Duodenal mucosa (tissue), 2 donors: Measurements from ENCODE around the gene DIAPH2.
"Not testable (repeated sequence)": the region's sequence is repeated elsewhere in the genome, so short reads cannot be mapped to it uniquely, and the experiment has no call there.

Source experiments
- H3K27ac ChIP-seq: one replicate; pipeline ENCODE4 v1.7.0; 2013; ENCODE audit warnings: low read depth, low read length
- H3K27me3 ChIP-seq, 2 donors: one replicate each; pipeline ENCODE4 v1.7.0; 2013; ENCODE audit warnings: low read length in 2 of 2, control low read depth in 1 of 2; ENCODE audit not compliant: insufficient read depth in 2 of 2, control insufficient read depth in 1 of 2
- H3K36me3 ChIP-seq, 2 donors: one replicate each; pipeline ENCODE4 v1.7.0; 2013; ENCODE audit warnings: low read length in 2 of 2, control low read depth in 1 of 2; ENCODE audit not compliant: insufficient read depth in 2 of 2, control insufficient read depth in 1 of 2
- H3K4me1 ChIP-seq, 2 donors: one replicate each; pipeline ENCODE4 v1.7.0; 2013; ENCODE audit warnings: low read length in 2 of 2, control low read depth in 1 of 2; ENCODE audit not compliant: insufficient read depth in 2 of 2, control insufficient read depth in 1 of 2
- H3K4me3 ChIP-seq, 2 donors: one replicate each; pipeline ENCODE4 v1.7.0; 2013; ENCODE audit warnings: low read length in 2 of 2, low read depth in 1 of 2
- H3K9ac ChIP-seq, 2 donors: one replicate each; pipeline ENCODE4 v1.7.0; 2013; ENCODE audit warnings: low read length in 2 of 2, low read depth in 1 of 2
- H3K9me3 ChIP-seq, 2 donors: one replicate each; pipeline ENCODE4 v1.7.0; 2013; ENCODE audit warnings: low read length in 2 of 2, control low read depth in 1 of 2; ENCODE audit not compliant: control insufficient read depth in 1 of 2

Gene DIAPH2

GRCh38 chrX:97401154-97401553 is 716.5 kb downstream of the DIAPH2 start:
- Histone ChIP-seq H3K36me3 (no peaks in the 10 kb centered on the region), H3K9ac (no peak overlapping the region), H3K4me3 (no peak overlapping the region), H3K27me3 (no peaks in the 10 kb centered on the region), H3K27ac (no peak overlapping the region), H3K4me1 (no peaks in the 10 kb centered on the region), H3K9me3 (no peaks in the 10 kb centered on the region)

DNA sequence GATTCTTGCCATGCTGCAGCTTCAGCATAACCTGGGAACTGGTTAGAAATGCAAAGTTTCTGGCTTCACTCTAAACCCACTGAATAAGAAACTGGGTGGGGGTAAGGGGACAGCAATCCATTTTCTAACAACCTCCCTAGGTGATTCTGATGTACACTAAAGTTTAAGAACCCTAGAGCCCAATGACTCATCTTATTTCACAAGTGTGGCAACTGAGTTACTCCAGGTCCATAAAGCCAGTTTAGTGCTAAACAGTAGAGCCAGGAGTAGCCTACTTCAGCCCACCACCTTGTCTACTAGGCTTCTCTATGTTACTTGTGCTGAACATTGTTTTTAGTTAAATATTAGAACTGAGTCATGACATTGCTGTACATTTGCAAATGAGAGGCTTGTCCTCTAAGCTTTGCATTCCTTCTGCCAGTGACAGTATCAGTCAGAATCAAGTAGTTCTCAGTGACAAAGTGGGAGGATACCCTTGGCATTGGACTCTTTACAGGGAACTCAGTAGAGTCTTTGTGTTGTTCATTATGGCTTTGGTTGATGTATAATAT is 717.0 kb downstream of the DIAPH2 start:
- H3K27me3 ChIP-seq, result no peaks in the 10 kb centered on the region
- H3K9ac ChIP-seq, result no peak overlapping the region
- H3K4me3 ChIP-seq, result no peak overlapping the region
- H3K9me3 ChIP-seq, result no peaks in the 10 kb centered on the region
- no peak overlapping the region for H3K27ac ChIP-seq
- H3K36me3 ChIP-seq, result no peaks in the 10 kb centered on the region
- H3K4me1 ChIP-seq, result no peaks in the 10 kb centered on the region

GRCh38 chrX:97402333-97402732 is 717.7 kb downstream of the DIAPH2 start:
- no peak overlapping the region for H3K9ac ChIP-seq
- no peaks in the 10 kb centered on the region for H3K9me3 ChIP-seq
- no peak overlapping the region for H3K4me3 ChIP-seq
- H3K36me3 ChIP-seq, result no peaks in the 10 kb centered on the region
- H3K4me1 ChIP-seq, result no peaks in the 10 kb centered on the region
- H3K27me3 ChIP-seq, result no peaks in the 10 kb centered on the region
- no peak overlapping the region for H3K27ac ChIP-seq

GRCh38 chrX:97402903-97403302 is 718.3 kb downstream of the DIAPH2 start:
- Histone ChIP-seq H3K27ac (no peak overlapping the region), H3K36me3 (no peaks in the 10 kb centered on the region), H3K27me3 (no peaks in the 10 kb centered on the region), H3K4me3 (no peak overlapping the region), H3K4me1 (no peaks in the 10 kb centered on the region), H3K9me3 (no peaks in the 10 kb centered on the region), H3K9ac (no peak overlapping the region)

DNA sequence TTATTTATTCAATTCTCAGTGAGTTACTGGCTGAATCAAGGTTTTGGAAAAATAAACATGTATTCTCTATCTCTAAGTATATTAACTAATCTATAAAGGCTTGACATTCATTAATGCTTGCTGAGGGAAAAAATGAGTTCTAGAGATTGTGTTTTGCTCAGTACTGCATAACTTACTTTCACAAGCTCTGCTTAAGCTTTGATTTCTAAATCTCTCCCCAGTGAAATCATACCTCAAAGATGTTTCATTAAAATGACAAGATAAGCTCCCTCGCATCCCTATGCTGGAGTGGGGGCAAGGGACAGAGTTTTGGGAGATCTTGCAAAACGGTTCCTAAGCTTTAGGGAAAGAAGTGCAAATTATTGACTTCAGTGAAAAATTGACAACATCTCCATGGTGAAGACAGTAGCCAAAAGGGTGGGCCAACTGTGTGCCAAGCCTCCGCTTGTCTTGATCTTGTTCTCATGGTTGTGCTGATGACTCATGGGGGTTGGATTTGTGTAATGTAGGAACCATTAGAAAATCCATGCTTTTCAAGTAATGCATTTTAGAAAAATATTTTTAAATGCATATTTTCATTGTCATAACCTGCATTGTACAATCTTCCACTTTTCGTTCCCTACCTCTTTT is 720.5 kb downstream of the DIAPH2 start:
- no peaks in the 10 kb centered on the region for H3K27me3 ChIP-seq
- H3K4me1 ChIP-seq, result no peaks in the 10 kb centered on the region
- no peak overlapping the region for H3K27ac ChIP-seq
- H3K4me3 ChIP-seq, result no peak overlapping the region
- H3K9me3 ChIP-seq, result no peaks in the 10 kb centered on the region
- H3K36me3 ChIP-seq, result no peaks in the 10 kb centered on the region
- H3K9ac ChIP-seq, result no peak overlapping the region

DNA sequence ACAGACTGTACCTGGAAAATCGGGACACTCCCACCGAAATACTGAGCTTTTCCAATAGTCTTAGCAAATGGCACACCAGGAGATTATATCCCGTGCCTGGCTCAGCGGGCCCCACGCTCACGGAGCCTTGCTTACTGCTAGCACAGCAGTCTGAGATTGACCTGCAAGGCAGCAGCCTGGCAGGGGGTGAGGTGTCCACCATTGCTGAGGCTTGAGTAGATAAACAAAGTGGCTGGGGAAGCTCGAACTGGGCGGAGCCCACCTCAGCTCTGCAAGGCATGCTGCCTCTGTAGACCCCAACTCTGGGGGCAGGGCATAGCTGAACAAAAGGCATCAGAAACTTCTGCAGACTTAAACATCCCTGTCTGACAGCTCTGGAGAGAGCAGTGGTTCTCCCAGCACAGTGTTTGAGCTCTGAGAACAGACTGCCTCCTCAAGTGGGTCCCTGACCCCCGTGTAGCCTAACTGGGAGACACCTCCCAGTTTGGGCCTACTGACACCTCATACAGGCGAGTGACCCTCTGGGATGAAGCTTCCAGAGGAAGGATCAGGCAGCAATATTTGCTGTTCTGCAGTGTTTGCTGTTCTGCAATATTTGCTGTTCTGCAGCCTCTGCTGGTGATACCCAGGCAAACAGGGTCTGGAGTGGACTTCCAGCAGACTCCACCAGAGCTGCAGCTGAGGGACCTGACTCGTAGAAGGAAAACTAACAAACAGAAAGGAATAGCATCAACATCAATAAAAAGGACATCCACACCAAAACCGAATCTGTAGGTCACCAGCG is 725.2 kb downstream of the DIAPH2 start:
- not testable (repeated sequence) for H3K9ac ChIP-seq, H3K4me3 ChIP-seq, H3K9me3 ChIP-seq, H3K27ac ChIP-seq, H3K36me3 ChIP-seq, H3K4me1 ChIP-seq, H3K27me3 ChIP-seq

GRCh38 chrX:97416461-97416860 is 731.8 kb downstream of the DIAPH2 start:
- Histone ChIP-seq H3K27ac (no peak overlapping the region), H3K4me1 (no peaks in the 10 kb centered on the region), H3K9ac (no peak overlapping the region), H3K4me3 (no peak overlapping the region), H3K36me3 (no peaks in the 10 kb centered on the region), H3K27me3 (no peaks in the 10 kb centered on the region), H3K9me3 (no peaks in the 10 kb centered on the region)

- H3K9me3 ChIP-seq, result no peaks in the 10 kb centered on the region
- H3K27me3 ChIP-seq, result no peaks in the 10 kb centered on the region
Measured at GRCh38 chrX:97429101-97429500, 744.5 kb downstream of the DIAPH2 start.

DNA sequence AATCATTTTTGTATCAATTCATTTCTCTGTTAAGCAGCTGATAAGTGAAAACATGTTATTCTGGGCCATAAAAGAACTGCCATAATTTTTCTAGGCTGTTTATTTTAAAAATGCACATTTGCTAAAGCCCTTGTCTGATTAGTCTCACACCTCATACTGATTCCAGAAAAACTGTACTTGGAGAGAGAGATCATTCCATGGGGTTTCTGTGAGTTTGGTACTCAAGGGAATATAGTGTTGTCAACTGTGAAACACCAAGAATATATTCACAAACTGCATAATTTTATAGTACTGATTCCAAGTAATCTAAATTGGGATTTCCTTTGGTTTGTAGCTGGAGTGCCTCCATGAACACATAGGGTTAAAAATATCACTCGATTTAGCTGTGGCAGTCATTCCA is 746.6 kb downstream of the DIAPH2 start:
- Histone ChIP-seq H3K27me3 (no peaks in the 10 kb centered on the region), H3K4me1 (no peaks in the 10 kb centered on the region), H3K36me3 (no peaks in the 10 kb centered on the region), H3K4me3 (no peak overlapping the region), H3K9me3 (no peaks in the 10 kb centered on the region), H3K27ac (no peak overlapping the region), H3K9ac (no peak overlapping the region)

More at GRCh38 chrX:97429101-97429500, 744.5 kb downstream of the DIAPH2 start:
- no peaks in the 10 kb centered on the region for H3K36me3 ChIP-seq
- no peak overlapping the region for H3K27ac ChIP-seq
- H3K4me3 ChIP-seq, result no peak overlapping the region
- no peaks in the 10 kb centered on the region for H3K4me1 ChIP-seq
- no peak overlapping the region for H3K9ac ChIP-seq

DNA sequence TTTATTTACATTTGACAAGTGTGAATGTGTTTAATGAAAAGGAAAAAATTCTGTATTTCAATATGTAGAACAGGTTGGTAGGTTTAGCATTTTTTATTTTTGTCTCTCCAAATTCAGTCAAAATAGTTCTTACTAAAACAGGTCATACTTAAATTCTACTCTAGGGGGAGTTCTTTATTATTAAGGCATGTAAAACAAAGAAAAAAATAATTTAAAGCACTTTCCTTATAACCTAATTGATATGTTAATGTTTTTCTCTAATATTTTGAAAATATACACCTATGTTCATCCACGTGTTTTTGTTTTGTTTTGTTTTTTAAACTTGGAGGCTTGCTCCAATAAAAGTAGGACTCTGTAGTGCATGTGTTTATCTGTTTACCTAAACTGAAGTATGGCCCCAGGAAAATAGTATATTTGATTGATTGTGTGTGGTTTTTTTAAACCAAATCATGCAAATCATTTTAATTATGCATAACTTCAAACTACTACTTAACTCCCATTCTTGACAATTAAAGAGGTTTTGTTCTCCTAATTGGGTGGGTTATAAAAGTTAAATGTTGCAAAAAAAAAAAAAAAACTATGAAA is 761.7 kb downstream of the DIAPH2 start:
- Histone ChIP-seq H3K36me3 (no peaks in the 10 kb centered on the region), H3K9ac (no peak overlapping the region), H3K27me3 (no peaks in the 10 kb centered on the region), H3K4me3 (no peak overlapping the region), H3K4me1 (no peaks in the 10 kb centered on the region), H3K9me3 (no peaks in the 10 kb centered on the region), H3K27ac (no peak overlapping the region)
